ENCODE results near the gene CCR5AS.
"Not testable (repeated sequence)": the region's sequence is repeated elsewhere in the genome, so short reads cannot be mapped to it uniquely, and the experiment has no call there.

The CCR5AS gene

DNA sequence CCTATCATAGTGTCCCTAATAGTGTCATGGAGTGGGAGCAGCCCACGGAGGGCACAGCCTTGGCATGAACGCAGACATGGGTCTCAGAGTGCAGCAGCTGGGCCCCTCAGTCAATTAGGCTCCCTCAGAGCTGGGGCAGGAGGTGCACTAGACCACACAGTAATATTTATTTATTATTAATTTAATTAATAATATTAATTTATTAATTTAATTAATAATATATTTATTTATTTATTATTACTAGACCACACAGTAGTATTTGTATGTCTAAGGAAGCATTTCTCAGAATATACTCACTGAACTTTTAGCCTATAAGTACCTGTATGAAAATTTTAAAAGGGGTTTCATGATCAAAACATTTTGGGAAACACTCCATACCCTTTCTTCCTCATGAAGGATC is 5.3 kb downstream of the CCR5AS start:
- DNase-seq = no peak

GRCh38 chr3:46400846-46401245 is 6.0 kb downstream of the CCR5AS start:
- DNase-seq = no peak

- no peak for DNase-seq
Measured at GRCh38 chr3:46400000-46400734, 6.7 kb downstream of the CCR5AS start.

DNA sequence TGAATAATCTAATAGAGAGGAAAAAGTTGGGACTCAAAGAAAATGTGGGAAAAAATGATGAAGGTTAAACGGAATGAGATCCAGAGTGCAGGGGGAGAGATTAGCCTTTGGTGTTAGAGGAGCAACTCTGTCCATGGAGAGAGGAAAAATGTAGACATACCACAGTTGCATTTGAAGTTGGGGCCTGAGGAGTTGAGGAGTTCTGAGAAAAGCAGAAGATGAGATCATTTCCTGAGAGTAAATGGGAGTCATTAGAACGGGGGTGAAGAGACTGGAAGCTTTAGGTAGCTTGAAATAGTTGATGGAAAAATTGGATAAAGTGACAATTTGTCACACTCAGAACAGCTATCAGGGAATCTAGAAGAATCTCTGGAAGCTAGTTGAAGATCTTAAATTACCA is 7.3 kb downstream of the CCR5AS start:
- no peak for DNase-seq

DNA sequence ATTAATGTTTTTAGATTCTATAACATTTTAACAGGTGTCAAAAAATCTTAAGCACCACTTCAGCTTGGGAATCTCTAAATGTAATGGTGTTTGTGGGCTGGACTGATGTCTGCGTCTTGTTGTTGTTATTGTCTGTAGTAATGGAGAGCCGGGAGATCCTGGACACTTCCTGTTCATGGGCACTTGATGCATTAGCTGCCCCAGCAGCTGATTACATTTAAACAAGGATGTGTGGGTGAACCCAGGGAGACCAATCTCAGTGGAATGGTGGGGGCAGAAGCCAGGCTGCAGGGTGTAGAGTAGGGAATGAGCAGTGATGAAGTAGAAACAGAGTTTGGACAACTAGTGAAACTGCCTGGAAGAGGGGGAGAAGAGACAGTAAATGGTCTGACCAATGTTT is 7.8 kb downstream of the CCR5AS start:
- DNase-seq = no peak

- no peak for DNase-seq
Measured at GRCh38 chr3:46398186-46398955, 8.5 kb downstream of the CCR5AS start.

- no peak for DNase-seq
Measured at GRCh38 chr3:46397111-46397510, 9.8 kb downstream of the CCR5AS start.

DNA sequence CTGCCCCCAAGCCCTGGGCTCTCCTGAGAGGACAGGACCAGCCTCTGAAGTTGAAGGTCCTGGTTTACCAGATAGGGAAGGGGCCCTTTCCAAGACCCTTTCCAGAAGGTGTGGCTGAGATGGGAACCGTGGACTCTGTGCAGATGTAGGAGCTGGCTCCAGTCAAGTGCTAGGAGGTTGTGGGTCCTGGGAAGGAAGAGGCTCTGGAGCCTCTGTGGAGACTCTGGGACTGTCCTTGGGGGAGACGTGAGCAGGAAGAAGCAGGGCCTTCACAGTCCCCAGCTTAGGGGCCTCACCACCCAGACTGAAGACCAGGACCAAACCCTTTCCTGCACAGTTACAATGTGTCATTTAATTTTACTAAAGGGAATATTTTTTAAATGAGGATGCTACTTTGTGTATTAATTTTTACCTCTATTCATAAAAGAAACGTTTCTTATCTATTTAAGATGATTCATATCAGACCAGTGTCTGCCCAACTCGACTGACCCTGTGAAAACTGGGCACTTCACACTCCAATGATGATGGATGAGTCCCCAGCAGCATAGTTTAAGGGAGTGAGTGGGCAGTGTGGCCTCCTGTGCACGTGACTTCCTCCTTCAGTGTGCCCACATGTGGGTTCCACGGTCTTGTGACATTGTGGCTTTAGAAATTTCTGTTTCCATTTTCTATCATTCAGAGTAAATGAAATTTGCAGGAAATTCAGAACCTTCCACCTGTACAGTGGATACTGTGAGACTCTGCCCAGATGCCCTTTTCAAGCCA is 10.9 kb downstream of the CCR5AS start:
- DNase-seq = no peak

DNA sequence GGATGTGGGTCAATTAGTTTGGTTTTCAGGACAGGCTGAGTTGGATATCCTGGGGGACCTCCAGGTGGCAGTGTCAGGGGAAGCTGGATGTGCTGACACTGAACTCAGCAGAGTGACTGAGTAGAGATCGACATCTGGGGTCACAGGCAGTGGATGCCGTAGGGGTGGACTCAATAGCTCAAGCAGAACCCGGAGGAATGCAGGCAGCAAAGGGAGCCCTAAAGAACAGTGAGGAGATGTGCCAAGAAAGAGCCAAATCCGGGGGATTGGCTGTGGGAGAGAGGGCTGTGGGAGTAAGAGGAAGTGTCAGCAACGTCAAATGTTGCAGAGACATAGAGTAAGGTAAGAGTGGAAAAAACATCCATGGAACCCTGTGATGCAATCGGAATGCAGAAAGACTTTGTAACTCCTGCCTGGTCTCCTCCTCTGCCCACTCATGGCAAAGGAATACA is 11.6 kb downstream of the CCR5AS start:
- DNase-seq = no peak

GRCh38 chr3:46393554-46394434 is 13.1 kb downstream of the CCR5AS start:
- DNase-seq = no peak

DNA sequence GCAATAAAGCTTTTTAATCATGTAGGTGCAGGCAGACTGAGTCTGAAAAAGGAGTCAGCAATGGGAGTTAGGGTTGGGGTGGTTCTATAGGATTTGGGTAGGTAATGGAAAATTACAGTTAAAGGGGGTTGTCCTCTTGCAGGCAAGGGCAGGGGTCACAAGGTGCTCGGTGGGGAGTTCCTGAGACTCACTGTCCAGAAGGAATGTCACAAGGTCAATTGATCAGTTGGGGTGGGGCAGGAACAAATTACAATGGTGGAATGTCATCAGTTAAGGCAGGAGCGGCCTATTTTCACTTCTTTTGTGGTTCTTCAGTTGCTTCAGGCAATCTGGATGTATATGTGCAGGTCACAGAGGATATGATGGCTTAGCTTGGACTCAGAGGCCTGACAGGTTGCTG is 13.9 kb downstream of the CCR5AS start:
- no peak for DNase-seq

DNA sequence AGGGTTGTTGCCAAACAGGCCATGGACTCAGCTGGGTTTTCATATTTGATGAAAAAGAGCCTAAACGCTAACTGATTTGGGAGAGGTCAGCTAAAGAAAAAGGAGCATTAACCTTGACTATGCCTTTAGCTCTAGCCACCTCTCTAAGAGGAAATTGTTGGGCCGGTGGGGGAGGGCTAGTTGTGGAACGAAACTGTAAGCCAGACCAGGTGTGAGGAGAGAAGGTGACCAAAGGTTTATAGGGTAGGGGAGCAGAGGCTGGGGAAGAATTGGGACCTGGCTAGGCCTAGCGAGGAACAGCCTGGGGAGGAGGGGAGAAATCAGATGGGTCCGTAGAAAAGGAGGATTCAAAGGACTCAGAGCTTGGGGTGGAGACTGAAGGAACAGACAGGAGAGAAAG is 15.3 kb downstream of the CCR5AS start:
- DNase-seq = not testable (repeated sequence)

GRCh38 chr3:46389306-46389705 is 17.6 kb downstream of the CCR5AS start:
- DNase-seq = no peak

DNA sequence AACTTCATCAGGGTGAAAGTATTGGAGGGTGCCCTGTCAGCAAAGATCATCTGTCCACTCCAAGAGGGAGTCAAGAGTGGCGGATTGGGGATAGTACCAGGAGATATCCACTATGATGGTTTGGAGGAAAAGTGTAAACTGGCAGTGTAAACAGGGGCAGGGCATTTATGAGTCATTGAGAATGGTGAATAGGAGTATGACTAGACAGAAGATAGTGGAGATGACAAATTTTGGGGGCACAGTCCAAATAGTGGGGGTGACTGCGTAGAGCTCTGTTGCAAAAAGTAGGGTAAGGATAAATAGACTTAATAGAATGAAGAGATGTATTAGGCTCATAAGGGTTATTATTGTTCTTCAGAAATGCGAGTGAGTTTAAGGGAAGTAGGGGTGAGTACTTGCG is 18.0 kb downstream of the CCR5AS start:
- not testable (repeated sequence) for DNase-seq

- DNase-seq = no peak
Measured at GRCh38 chr3:46386205-46386604, 20.7 kb downstream of the CCR5AS start.

DNA sequence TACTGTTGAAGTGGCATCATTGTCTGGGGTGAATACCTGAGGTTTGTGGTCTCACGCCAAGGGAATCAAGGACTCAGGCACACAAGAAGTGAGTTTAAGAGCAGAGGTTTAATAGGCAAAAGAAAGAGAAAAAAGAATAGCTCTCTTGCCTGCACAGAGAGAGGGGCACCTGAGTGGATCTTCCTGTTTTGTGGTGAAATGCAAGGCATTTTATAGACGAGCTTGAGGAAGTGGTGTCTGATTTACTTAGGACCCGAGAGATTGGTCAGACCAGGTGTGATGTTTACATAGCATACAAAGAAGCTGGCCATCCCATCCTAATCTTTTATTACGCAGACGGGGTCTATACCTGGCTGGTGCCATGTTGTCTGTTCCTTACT is 22.9 kb downstream of the CCR5AS start:
- no peak for DNase-seq

GRCh38 chr3:46383211-46383950 is 23.5 kb downstream of the CCR5AS start:
- no peak for DNase-seq

DNA sequence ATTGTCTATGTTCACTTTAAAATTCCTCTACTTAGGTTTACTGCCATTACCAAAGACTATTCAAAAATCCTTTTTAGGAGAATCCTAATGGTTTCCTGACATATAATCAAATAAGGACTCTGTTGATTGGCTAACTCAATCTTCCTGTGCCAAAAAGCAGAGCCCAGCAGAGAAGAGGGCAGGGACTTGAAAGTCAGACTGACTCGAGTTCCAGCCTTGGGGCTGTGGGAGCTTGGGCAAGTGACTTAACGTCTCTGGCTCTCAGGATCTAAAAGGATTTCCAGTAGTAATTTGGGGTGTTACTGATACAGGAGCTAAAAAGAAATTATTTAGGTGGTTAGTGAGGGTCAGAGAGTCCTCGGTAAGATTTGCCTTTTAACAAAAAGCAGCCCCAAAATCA is 25.2 kb downstream of the CCR5AS start:
- DNase-seq = no peak

GRCh38 chr3:46380471-46381221 is 26.2 kb downstream of the CCR5AS start:
- no peak for DNase-seq

GRCh38 chr3:46378426-46378942 is 28.4 kb downstream of the CCR5AS start:
- DNase-seq = peak; percentile 13 to 34 (median 21)

- no peak for DNase-seq
Measured at GRCh38 chr3:46375814-46376213, 31.1 kb downstream of the CCR5AS start.
